ENCODE data around the gene ENDOU.

Gene ENDOU

DNA sequence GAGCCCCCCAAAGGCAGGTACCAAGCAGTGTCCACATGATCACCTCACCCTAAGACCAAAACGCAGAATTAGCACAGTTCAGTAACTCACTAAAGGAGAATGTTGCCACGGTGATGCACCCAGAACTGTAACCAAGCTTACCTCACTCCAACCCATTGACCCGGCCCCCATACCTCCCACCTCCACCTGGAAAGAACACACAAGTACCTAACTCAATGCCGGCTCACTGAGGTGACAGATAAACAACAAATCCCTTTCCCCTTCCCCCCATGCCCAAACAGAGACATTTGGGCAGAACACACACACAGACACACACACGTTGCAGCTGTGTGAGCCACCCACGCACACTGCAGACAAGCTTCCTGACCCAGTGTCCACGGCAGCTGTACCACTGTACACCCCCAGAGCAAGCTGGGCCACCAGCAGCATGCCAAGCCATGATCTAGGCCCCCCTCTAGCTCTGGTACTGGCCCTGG is 32.1 kb upstream of the ENDOU start:
- no peak for DNase-seq

DNA sequence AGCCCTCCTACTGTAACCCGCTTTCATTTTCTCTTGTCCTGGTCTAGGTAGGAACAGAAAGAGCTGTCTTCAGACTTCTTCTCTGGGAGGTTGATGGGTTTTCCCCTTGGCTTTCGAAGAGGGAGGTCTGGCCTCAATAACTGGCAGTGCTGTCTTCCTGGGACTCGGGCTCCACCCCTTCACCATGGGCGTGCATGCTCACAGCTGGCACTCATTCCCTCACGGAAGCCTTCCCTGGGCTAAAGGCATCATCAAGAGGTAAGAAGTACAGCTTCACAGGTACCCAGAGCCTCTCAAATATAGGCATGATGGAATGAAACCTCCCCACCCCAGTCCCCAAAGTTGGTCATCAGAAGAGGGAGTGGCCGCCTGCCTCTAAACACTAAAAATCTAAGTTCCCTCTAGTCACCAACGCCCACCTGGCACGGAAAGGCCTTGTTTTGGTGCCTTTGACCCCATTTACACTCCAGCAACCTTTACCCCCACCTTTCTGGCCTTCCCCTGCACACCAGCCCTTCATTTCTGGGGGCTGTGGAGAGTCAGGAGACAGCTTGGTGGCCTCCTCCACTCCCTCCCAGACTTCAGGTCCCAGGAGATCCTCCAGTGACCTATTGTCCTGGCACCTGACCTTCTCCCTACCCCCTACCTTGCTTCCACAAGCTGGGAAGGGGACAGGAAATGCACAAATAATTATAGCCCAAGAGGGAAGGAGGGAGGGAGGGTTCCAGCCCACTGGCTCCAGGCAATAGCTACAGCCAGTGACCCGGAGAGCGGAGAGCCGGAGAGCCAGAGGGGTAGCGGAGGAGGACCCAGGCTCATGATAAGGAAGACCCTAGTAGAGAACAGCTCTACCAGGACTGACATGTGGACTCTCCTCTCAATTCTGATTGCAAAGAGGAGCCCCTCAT is 30.6 kb upstream of the ENDOU start:
- no peak for DNase-seq

DNA sequence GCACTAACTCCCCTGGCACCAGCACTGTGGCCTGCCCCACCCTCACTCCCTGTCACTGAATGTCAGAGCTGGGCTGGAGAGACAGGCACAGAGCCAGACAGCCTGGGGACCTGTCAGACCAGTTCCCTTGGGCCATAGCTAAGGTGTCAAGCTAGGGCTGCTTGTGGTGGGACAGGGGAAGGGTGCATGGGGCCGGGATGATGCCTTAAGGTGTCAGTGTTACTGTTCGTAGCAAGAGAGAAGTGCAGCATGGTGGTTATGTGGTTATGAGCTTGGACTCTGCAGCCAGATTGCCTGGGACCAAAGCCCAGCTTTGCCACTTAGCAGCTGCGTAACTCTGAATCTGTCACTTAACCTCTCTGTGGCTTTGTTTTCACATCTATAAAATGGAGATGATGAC is 29.6 kb upstream of the ENDOU start:
- DNase-seq, result no peak

DNA sequence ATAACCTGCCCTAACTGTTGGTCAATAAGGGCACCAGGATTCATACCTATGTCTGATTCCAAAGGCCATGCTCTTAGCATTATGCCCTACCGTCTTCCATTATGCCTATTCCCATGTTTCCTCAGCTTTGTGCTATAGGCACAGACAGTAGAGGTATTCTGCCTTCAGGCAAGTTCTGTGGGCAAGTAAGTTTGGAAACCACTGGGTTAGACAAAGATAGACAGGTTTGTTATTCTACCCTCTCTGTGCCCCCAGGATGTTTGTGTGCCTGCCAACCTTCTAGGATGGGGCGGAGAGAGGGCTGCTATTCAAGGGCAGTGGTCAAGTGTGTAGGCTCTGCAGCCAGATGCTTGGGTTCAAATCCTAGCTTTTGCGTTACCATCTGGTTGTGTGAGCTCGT is 28.8 kb upstream of the ENDOU start:
- DNase-seq, result no peak

DNA sequence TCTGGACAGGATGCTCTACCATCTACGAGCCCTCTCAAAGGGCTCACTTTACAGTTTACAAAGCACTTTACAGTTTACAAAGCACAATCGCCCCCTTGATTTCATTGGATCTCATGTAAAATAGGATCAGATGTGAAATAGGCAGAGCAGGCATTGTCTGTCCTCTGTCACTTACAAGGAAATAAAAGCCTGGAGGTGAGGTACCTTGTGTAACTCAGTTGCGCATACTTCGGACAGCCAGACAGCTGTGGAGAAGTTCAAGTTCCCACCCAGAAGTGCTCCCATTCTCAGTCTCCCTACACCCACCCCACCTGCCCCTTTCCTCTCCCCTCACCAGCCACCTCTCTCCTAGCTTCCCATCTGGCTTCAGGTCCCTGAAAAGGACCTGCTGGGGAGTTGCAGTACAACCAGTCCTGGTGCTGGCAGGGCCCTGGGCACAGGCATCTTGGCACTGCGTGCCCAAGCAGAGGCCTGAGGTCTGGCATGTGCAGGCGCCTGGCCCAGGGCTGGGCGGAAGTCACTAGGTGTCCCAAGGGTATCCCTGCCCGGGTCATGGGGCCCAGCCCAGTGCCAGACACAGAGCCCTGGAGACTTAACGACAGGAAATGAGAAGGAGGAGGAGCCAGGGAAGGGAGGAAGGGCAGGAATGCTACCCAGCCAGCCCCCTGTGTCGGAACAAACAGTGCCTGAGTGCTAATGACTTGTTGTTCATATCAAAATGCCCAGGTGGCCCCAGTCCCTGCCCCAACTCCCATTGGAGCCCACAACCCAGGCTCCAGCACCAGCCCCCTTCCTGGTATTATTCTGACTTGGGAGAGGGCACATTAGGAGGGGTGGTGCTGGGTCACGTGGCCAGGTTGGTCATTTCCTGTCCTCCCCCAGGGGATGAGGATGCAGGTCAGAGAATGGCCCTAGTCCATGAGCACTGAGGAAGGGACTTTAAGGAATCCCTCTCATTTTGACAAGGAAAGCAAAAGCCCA is 28.0 kb upstream of the ENDOU start:
- no peak for DNase-seq

DNA sequence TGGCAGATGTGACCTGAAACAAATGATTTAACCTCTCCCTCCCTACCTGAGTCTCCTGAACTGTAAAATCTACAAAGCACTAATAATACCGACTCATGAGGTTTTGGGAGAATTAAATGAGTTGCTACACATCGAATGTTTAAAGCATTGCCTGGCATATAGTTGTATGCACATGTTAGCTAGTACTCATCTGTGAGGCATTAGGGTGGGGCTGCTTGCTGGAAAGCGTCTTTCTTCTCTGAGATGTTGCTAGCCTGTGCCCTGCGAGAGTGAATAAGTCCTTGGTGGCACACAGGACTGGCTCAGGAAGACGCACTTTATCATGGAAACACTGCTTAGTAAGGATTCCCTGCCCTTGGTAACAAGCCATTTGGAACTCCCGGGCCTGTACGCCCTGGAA is 27.3 kb upstream of the ENDOU start:
- no peak for DNase-seq

DNA sequence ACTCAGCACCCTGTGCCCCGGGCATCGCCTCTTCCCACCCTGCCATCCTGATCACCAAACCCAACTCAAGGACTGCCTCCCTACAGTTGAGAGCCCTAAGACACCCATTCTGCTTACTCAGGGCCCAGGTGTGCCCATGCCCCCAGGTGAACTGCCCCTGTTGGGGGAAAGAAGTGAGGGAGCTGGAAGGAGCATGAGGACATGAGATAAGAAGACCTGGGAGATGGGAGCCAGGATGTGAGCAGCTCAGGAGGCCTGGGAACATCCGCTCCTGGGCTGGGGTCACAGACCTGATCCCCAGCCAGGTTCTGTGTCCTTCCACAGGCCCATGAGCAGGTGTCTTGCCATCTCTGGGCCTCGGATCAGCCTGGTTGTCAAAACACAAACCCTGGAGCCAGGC is 26.8 kb upstream of the ENDOU start:
- no peak for DNase-seq

DNA sequence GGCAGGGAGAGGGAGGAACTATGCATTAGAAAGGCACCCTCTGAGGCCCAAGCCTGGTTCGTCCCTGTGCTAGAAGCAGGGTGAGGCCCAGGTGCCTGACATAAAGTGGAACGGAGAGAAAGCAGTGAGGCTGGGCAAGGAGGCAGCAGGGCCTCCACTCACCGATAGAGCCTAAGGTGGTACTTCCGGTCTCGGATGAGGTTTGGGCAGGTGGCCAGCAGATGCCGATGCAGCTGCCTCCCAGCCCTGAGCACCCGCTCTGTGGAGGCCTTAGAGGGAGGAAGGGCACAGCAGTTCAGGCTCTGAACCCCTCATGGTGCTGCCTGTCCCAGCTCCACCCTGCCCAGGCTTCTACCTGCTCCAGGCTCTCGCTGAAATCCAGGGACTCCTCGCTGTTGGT is 26.3 kb upstream of the ENDOU start:
- no peak for DNase-seq

DNA sequence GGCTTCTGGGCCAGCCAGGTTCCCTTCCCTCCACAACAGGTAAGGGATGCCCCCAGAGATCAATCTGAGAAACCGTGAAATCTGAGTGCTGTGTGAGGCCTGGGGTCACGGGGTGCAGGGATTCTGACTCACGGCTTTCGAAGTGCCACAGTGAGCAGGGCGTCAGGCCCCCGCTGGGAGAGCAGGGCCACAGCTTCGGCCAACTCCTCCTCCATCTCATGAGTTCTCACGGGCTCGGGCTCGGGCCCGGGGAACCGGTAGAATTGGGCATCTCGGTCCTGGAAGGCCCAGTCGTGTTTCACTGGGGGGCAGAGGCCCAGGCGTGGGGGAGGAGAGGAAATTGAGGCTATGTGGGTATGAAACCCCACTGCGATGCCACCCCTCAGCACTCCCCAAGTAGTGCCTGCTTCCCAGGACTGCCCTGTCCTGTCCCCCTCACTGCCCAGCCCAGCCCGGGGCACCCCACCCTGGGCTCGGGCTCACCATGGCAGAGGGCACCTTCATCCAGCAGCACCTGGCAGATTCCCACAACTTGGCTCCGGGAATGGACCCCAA is 25.7 kb upstream of the ENDOU start:
- DNase-seq, result no peak

DNA sequence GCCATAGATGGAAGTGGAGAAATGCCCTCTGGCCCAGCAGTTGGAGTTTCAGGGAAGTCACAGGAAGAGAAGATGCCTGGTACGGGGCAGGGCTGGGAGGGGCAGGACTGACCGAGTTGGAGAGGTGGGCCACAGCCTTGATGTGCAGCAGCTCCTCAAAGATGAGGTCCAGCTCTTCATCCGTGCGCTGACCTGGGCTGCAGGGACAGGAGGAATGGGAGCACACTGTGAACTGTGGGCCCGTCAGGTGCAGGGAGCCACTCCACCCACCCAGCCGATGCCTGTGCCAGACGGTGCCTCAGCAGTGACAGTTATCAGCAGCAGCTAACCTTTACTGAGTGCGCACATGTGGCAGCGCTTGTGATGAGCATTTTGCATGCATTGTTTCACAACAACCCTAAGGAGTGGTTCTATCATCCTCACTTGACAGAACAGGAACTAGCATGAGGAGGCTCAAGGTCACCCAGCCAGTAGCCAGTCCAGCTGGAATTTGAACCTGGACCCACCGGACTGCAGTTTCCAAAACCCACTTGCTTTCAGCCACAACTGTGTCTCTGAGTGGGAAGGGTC is 25.0 kb upstream of the ENDOU start:
- no peak for DNase-seq

DNA sequence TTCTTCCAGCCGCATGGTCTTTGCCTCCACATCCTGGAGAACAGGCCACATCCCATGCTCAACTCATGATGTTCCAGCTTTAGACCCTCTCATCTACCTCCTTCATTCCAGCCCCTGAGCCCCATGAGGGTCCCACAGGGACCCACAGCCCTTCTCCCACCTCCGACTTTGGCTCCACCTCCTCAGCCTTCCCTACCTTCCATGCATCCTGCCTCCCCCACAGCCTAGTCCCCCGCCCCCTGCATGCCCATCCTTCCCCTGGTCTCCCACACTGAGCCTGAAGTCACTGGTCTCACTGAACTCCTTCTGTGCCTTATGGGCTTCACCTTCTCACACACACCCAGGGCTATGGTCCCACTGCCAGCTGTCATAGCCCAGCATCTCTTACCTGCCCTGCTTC is 23.6 kb upstream of the ENDOU start:
- no peak for DNase-seq

DNA sequence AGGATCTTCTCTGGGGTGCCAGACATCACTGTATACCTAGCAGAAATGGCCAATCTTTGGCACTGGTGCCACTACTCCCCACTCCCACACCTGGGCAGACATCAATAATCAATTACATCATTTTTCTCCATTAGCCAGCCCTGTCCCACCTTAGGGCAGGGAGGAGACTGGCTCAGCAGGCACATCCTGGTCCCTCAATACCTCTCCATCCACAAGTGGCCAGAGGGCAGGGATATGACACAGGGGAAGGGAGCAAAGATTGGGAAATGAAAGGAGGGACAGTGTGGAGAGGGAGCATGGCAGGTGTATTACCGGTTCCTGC is 23.2 kb upstream of the ENDOU start:
- DNase-seq, result no peak

DNA sequence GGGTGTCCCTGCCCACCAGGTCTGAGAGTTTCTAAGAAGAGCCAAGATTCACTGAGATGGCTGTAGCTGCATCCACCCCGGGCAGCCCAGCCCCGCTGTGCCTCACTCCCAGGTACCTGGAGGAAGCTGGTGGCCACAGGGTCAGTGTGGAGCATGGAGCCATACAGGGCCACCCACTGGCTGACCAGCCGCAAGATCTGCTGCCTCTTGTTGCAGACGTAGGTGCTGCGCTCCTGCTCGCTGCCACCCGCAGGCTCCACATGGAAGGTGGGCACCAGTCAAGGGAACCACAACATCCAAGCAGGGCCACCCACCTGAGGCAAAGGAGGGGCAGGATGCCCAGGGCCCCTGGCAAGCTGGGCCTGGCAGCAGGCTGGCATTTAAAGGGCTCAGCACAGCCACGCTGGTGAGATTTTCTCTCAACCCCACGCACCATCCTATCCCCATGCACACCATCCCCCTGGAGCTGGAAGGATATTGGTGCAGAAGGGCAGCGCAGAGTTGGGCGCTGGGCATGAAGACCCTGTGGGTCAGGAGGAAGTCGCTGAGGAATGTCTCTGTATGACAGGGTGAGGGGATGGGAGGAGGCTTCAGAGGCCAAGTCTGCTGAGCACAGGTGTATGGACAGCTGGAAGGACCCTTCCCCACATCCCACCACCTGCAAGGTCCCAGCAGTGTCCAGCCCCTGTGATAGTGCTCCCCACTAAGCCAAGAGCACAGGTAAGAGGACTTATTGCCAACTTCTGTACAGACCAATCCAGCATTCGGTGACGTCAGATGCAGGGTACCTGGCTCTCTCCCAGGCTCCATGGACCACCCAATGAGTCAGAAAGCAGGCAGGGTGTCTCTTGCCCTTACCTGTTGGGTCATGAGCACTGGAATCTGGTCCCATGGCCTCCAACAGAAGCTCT is 22.6 kb upstream of the ENDOU start:
- DNase-seq, result no peak

DNA sequence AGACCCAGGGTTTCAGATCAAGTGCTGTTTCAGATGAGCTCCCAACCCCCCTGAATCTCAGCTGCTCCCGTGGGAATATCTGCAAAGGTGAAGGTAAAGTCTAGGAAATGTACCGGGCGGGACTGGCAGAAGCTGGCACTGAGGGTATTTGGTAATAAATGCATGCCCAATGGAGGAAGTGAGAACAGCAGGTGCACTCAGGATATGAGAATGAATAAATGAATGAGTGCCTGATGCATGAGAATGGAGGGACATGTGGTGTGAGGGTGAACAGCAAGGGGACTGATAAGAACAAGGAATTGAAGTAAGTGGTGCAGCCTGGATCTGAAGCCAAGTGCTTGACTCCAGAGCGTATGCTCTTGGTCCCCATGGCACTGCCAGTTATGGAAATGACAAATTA is 21.8 kb upstream of the ENDOU start:
- DNase-seq, result no peak

DNA sequence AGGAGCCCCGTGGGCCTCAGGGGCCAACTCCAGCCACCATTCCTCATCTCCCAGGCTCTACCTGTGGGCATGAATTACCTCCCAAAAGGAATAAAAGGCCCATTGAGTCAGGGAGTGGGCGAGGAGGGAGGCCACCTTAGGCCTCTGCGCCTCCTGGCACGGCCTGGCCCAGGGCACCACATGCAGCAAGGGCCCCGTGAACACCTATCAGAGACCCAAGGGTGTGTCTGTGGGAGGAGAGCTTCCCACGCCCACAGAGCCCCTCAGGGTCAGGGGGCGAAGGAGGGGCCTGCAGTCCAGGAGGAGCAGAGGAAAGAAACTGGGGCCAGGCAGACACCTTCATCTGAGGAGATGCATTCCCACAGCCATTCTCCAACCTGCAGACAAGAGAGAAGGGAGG is 21.2 kb upstream of the ENDOU start:
- DNase-seq, result no peak

DNA sequence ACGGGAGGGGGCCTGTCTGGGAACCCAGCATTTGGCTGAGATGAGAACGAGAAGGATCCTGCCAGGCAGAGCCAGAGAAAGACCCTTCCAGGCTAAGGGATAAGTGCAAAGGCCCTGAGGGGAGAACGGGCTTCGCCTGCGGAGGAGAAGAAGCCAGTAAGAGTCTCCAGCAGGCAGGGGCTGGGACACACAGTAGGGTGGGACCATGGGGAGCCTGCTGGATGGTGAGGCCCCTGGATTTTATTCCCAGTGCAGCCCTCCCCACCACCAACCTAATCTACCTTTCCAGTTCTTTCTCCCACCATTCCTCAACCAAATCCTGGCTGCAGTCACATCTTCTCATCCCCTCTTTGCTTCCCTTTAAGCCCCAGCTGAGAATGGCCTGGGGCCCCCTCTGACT is 20.8 kb upstream of the ENDOU start:
- no peak for DNase-seq

DNA sequence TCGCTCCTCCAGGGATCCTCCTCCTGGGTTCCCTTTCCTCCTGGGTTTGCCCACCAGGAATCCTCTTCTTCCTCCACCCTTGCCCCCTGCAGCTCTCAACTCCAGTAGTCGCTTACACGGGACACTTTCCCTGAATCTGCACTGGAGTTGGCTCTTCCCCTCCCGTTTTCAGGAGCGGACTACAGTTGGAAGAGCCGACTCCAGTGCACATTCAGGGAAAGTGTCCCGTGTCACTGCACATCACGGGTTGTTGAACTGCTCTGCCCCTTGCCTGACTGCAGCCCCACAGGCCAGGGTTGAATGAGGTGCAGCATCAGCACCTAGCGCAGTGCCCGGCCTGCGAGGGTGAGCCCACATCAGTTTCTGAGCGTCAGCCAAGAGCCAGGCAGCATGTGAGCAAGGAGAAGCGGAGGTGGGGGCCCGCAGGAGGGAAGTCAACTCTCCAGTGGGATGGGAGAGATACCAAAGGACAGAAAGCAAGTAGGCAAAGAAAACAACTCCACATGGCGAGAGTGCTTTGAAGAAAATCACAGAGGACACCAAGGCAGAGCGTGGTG is 20.3 kb upstream of the ENDOU start:
- no peak for DNase-seq

DNA sequence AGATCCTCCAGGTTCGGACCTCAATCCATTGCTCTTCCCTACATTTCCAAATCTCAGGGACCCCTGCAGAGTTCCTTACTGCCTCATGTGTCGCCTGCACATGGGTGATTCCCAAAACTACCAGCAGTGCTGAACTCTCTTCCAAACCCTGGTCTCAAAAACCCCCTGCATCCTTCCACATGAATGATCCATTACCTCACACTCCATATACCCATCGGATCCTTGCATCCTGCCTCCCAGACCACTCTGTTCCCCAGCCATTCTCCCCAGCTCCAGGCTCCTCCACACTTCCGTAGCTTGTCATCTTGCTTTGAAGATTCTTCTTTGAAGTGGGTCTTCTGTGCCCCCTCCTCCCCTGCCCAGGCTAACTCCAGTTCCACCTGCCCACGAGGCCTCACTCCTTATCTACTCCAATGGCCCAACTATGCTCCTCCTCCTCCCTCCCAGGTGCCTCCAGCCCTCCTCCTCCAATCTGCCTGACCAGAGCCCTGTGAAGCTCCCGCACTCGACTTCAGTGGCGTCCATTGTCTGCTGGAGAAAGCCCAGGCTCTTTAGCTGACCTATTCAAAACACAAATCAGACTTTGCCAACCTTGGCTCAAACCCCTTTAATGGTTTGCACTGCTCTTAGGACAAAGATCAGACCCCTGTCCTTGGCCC is 19.6 kb upstream of the ENDOU start:
- no peak for DNase-seq

DNA sequence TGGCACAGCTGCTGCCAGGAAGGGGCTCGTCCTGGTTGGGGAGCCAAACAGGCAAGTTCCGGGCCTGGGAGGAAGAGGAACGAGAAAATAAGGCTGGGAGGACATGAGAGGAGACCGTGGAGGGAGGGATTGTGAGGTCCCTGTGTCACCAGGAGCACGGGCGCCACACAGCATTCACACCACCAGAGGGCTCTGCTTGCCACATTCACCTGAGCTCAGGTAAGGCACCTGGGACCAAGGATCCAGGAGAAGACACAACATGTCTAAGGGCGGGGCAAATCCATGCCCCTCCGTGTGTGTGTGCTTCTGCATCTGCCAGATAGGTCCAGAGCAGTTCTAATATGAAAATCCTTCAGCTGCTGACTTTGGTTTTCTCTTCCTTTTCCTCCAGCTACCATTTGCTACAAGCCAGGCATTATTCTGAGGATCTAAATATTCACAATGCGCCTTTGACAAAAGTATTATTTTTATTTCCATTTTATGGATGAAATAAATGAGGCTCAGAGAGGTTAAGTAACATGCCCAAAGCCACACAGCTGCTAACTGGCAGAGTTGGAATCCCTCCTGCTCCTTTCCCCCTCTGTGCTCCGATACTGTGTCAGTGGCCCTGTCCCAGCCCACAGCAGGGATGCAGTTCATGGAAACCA is 18.8 kb upstream of the ENDOU start:
- DNase-seq, result no peak

DNA sequence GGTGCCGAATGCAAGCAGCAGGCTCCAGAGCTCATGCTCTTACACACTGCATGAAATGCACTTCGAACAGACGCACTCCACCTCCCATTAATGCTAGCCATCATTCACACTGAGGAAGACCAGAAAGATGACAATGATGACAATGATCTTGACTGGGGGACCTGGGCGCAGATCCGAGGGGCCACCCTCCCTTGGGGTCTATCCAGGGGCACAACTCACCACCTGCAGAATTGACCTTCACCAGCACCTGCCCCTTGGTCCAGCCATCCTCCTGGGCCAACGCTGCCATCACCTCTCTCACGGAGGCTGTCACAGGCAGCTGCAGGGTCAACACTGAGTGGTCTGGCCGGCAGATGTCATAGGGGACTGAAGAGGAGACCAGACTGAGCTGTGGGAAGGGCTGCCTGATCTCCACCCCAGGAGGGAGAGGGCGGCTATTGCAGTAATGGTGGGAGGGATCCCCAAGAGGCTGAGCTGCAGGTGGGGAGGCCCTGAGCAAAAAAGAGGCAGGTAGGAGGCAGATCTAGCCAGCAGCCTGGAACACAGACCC is 18.1 kb upstream of the ENDOU start:
- DNase-seq, result no peak
